ENCODE data around the gene DGKQ.

DGKQ gene

DNA sequence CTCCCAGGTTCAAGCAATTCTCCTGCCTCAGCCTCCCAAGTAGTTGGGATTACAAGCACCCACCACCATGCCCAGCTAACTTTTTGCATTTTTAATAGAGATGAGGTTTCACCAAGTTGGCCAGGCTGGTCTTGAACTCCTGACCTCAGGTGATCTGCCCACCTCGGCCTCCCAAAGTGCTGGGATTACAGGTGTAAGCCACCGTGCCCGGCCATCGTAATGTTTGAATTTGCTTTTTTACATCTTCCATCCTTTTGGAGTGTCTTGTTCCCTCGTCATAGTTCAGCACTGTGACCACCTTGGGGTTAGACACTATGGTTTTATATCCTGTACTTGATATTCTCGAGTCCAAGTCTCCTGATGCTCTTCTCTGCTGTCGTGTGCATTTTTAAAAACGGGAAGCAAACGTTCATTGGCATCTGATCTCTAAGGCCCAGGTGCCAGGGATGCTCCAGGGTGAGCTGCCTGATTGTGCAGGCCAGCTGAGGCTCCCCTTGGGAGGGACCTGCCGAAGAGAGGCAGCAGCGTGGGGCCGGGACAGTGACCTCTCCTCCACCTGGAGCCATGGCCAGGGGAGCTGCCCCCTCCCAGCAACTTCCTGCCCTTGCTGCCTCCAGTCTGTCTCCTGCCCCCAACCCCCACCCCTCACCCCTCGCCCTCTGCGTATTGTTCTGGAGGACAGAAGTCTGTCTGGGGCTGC lies 16.7 kb downstream of the DGKQ start:
- H3K27ac ChIP-seq: 0 out of 2 replicates have a peak overlapping the region, but pooled peaks have one; percentile 44
- TF ChIP-seq, protein P1, sequence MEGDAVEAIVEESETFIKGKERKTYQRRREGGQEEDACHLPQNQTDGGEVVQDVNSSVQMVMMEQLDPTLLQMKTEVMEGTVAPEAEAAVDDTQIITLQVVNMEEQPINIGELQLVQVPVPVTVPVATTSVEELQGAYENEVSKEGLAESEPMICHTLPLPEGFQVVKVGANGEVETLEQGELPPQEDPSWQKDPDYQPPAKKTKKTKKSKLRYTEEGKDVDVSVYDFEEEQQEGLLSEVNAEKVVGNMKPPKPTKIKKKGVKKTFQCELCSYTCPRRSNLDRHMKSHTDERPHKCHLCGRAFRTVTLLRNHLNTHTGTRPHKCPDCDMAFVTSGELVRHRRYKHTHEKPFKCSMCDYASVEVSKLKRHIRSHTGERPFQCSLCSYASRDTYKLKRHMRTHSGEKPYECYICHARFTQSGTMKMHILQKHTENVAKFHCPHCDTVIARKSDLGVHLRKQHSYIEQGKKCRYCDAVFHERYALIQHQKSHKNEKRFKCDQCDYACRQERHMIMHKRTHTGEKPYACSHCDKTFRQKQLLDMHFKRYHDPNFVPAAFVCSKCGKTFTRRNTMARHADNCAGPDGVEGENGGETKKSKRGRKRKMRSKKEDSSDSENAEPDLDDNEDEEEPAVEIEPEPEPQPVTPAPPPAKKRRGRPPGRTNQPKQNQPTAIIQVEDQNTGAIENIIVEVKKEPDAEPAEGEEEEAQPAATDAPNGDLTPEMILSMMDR (IDR thresholded peaks at IDR 0.05): no peak
- no peak for TF ChIP-seq ZFX (IDR thresholded peaks at IDR 0.05; ENCODE audit: borderline replicate concordance)

DNA sequence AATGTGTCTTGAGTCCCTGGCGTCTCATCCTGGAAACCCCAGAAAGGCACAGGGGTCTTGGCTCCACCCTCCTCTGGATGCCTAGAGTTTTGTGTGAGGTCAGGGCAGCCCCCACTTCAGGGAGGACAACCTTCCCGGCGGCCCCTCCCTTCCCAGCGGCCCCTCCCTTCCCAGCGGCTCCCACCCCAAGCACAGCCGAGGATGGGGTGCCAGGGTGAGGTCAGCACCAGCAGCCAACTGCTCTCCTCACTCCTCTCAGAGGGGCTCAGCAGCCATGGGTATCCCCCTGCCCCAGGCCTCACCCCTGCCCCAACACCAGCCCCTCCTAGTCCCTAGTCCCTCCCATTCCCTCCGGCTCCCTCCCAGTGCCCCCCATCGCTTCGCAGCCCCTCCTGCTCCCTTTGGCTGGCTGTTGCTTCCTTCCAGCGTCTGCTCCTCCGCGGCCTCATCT lies 17.4 kb downstream of the DGKQ start:
- TF ChIP-seq ZFX (IDR thresholded peaks at IDR 0.05; ENCODE audit: borderline replicate concordance): no peak
- TF ChIP-seq, protein P1 (IDR thresholded peaks at IDR 0.05): no peak

DNA sequence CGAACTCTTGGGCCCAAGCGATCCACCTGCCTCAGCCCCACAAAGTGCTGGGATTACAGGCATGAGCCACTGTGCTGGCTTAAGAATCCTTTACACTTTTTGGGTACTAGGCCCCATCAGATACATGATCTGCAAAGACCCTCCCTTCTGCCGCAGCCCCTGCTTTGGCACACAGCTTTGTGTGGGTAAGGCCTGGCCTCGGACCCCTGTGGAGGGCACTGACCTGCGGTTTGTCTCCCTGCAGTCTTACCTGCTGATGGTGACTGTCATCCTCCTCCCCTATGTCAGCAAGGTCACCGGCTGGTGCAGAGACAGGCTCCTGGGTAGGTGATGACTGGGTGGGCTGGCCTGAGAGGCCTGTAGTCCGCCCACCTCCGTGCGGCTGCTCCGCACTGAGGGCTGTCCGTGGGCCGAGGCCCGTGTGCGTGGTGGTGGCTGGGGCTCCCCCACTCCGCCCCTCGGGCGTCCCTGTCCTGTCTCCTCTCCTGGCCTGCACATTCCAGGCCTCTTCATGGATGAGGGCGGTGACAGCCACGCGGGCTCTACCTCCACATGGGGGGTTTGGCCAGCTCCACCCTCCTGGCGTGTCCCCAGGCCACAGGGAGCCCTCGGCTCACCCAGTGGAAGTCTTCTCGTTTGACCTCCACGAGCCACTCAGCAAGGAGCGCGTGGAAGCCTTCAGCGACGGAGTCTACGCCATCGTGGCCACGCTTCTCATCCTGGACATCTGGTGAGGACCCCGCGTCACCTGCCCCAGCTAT lies 18.0 kb downstream of the DGKQ start:
- TF ChIP-seq, protein P1 (IDR thresholded peaks at IDR 0.05): no peak
- H3K27ac ChIP-seq: no peak overlapping the region

More for the DNA sequence above, 17.4 kb downstream of the DGKQ start:
- no peak overlapping the region for H3K27ac ChIP-seq

DNA sequence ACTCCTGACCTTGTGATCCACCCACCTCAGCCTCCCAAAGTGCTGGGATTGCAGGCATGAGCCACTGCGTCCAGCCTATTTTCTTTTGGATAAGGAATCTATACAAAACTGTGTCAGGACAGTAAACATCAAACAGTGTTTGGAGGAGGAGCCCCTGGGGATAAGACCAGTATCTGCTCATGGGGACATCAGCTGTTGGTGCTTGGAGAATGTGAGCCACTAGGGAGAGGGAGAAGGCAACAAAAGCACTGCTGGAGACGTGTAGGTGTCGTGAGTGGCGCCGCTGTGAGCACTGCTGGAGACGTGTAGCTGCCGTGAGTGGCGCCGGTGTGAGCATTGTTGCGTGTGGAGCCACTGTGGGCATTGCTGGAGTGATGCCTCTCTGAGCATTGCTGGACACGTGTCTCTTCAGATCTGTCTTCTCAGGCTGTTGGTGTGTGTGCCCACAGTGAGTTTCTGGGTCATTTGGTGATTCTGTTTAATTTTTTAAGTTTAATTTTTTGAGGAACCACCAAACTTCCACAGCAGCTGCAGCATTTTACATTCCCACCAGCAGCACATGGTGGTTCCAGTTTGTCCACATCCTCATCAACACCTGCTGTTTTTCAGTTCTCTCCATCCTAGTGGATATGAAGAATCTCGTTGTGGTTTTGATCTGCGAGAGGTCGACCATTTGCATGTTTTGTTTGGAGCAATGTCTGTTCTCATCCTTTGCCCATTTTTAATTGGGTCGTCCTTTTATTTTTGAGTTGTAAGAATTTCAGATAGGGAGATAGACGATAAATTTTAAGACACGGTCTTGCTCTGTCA lies 19.0 kb downstream of the DGKQ start:
- TF ChIP-seq, protein P1 (IDR thresholded peaks at IDR 0.05): no peak
- no peak for TF ChIP-seq ZFX (IDR thresholded peaks at IDR 0.05; ENCODE audit: borderline replicate concordance)
- no peak overlapping the region for H3K27ac ChIP-seq

DNA sequence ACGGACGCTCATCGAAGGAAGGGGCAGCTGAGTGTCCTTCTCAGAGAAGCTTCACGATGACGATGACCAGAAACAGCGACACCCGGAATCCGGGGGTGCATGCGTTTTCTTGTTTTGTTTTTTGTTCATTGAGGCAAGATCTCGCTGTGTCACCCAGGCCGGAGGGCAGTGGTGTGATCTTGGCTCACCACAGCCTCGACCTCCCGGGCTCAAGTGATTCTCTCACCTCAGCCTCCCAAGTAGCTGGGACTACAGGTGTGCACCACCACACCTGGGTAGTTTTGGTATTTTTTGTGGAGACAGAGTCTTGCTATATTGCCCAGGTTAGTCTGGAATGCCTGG lies 19.8 kb downstream of the DGKQ start:
- no peak overlapping the region for H3K27ac ChIP-seq
- TF ChIP-seq ZFX (IDR thresholded peaks at IDR 0.05; ENCODE audit: borderline replicate concordance): no peak
- TF ChIP-seq, protein P1 (IDR thresholded peaks at IDR 0.05): no peak

DNA sequence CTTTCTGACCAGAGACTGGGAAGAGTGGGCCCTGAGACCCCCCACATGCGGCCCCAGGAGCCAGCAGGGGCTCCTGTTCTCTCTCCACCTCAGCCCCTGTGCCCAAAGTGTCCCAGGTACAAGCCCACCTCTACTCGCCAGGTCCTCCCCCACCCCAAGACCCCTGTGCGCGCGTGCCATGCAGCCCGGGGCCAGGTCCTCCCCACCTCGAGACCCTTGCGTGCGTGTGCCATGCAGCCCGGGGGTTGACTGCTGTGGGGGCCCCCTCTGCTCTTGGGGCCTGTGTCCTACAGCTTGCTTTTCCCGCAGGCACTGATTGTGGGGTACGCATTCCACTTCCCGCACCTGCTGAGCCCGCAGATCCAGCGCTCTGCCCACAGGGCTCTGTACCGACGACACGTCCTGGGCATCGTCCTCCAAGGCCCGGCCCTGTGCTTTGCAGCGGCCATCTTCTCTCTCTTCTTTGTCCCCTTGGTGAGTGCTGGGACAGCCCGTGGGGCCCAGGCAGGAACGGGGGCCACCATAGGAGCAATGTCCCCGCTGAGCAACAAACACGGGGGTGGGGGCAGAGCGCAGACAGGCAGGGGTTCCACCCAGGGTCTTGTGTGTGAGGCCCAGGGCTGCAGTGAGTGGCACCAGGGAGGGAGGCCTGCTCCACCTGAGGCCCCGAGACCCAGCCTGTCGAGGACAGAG lies 20.3 kb downstream of the DGKQ start:
- no peak overlapping the region for H3K27ac ChIP-seq
- TF ChIP-seq ZFX (IDR thresholded peaks at IDR 0.05; ENCODE audit: borderline replicate concordance): no peak
- TF ChIP-seq, protein P1 (IDR thresholded peaks at IDR 0.05): no peak

Measured in 22Rv1 (cell line).